MCF 10A (cell line): ENCODE results near the gene MOSPD3. TPM values are rescaled to one million over a fixed set of nuclear protein-coding genes. Genes with fewer than 3 reads are reported as not detected.

Experiments used
- BruUV-seq: library from RNA; stranded (reverse); fragments of 400-500 nt; replicated peaks from 2 replicates; lab custom pipeline; 2021; lab: Mats Ljungman, UMichigan
- CTCF ChIA-PET: fragments of 300-600 bp; sonication (Branson Sonifier 250); formaldehyde crosslinking; extraction: SDS; loops from one replicate; lab custom pipeline; 2021; ENCODE audit warnings: antibody characterized with exemption, inconsistent platforms; lab: Yijun Ruan, JAX
- POLR2A ChIA-PET: fragments of 300-600, 350-650 bp; sonication (Branson Sonifier 250); formaldehyde crosslinking; extraction: SDS; loops from one replicate; lab custom pipeline; 2020; ENCODE audit warnings: antibody characterized with exemption, inconsistent platforms; lab: Yijun Ruan, JAX
- DNase-seq: peaks from one replicate; pipeline ENCODE4 v3.0.0-alpha.2; 2018; ENCODE audit not compliant: unreplicated experiment
- H3K27ac Mint-ChIP-seq: one replicate; pipeline ENCODE4 v1.8.0; 2022; ENCODE audit warnings: mild to moderate bottlenecking, low read depth, mixed read lengths; ENCODE audit not compliant: unreplicated experiment
- H3K27me3 Mint-ChIP-seq: one replicate; pipeline ENCODE4 v1.8.0; 2022; ENCODE audit warnings: mixed read lengths; ENCODE audit not compliant: insufficient read depth, unreplicated experiment
- H3K36me3 Mint-ChIP-seq: one replicate; pipeline ENCODE4 v1.8.0; 2022; ENCODE audit warnings: mild to moderate bottlenecking, moderate library complexity, mixed read lengths; ENCODE audit not compliant: insufficient read depth, unreplicated experiment
- H3K4me1 Mint-ChIP-seq: one replicate; pipeline ENCODE4 v1.8.0; 2022; ENCODE audit warnings: mixed read lengths; ENCODE audit not compliant: insufficient read depth, unreplicated experiment
- H3K4me3 Mint-ChIP-seq: one replicate; pipeline ENCODE4 v1.8.0; 2022; ENCODE audit warnings: mild to moderate bottlenecking, moderate library complexity, mixed read lengths; ENCODE audit not compliant: unreplicated experiment
- H3K9me3 Mint-ChIP-seq: one replicate; pipeline ENCODE4 v1.8.0; 2022; ENCODE audit warnings: mixed read lengths; ENCODE audit not compliant: unreplicated experiment
- CTCF ChIP-seq: fragments of 200-600 bp; IDR thresholded peaks from one replicate; pipeline ENCODE4 v1.8.0; 2022; ENCODE audit warnings: antibody characterized with exemption, mild to moderate bottlenecking; ENCODE audit not compliant: unreplicated experiment
- intact Hi-C: fragments of 100-400 bp; cut with micrococcal nuclease; formaldehyde crosslinking; loops from 2 replicates; pipeline ENCODE4 v1.14.1; 2022
- total RNA-seq: library from RNA; stranded (reverse); gene quantifications from 2 replicates; pipeline ENCODE4 v1.2.3, GENCODE V29; 2022

The MOSPD3 gene
- total RNA-seq, 1 experiment from 2014 or later, result 7.4 TPM

- POLR2A ChIA-PET, result interaction anchor here (0.6 kb wide), 1 partner anchor 12 kb away, joined by 3 read pairs; no protein-coding TSS in a partner anchor
- intact Hi-C loops, result loop anchor here (5.0 kb wide), 1 partner anchor 87 kb away; the partner anchor contains the start of gene GIGYF1
- Mint-ChIP-seq H3K36me3 (peaks cover 6% of the 10 kb centered on the region), H3K4me3 (peak overlapping the region; percentile 72), H3K9me3 (no peaks in the 10 kb centered on the region), H3K4me1 (peaks cover 5% of the 10 kb centered on the region), H3K27ac (no peak overlapping the region), H3K27me3 (no peaks in the 10 kb centered on the region)
- BruUV-seq, result no TSS peak
- TF ChIP-seq CTCF, result no peak
- DNase-seq, result no peak
- CTCF ChIA-PET, result interaction anchor here (0.7 to 1.2 kb wide), 2 partner anchors 16 to 24 kb away, joined by 3 to 5 read pairs; no protein-coding TSS in a partner anchor
Measured at GRCh38 chr7:100604976-100605911, 7.1 kb upstream of the MOSPD3 start.

GRCh38 chr7:100606313-100606712 lies 6.0 kb upstream of the MOSPD3 start:
- ChIA-PET POLR2A (interaction anchor here (0.7 kb wide), 1 partner anchor 20 kb away, joined by 4 read pairs; the partner anchor contains the start of genes FBXO24 and LRCH4), CTCF (no interaction called here)
- no peak for DNase-seq
- no peak for TF ChIP-seq CTCF
- Mint-ChIP-seq H3K36me3 (peaks cover 6% of the 10 kb centered on the region), H3K4me3 (no peak overlapping the region), H3K27me3 (no peaks in the 10 kb centered on the region), H3K9me3 (no peaks in the 10 kb centered on the region), H3K27ac (no peak overlapping the region), H3K4me1 (peaks cover 3% of the 10 kb centered on the region)
- intact Hi-C loops, result no loop called here
- BruUV-seq, result no TSS peak

- DNase-seq, result no peak
- intact Hi-C loops, result no loop called here
- Mint-ChIP-seq H3K27ac (no peak overlapping the region), H3K27me3 (no peaks in the 10 kb centered on the region), H3K9me3 (no peaks in the 10 kb centered on the region), H3K4me3 (no peak overlapping the region), H3K36me3 (peaks cover 6% of the 10 kb centered on the region), H3K4me1 (peaks cover 1% of the 10 kb centered on the region)
- no TSS peak for BruUV-seq
- ChIA-PET POLR2A (interaction anchor here (0.8 kb wide), 1 partner anchor 67 kb away, joined by 3 read pairs; no protein-coding TSS in a partner anchor), CTCF (interaction anchor here (1.2 kb wide), 1 partner anchor 84 kb away, joined by 3 read pairs; no protein-coding TSS in a partner anchor)
- TF ChIP-seq CTCF, result no peak
Measured at GRCh38 chr7:100607111-100607510, 5.2 kb upstream of the MOSPD3 start.

GRCh38 chr7:100609958-100610357 lies 2.4 kb upstream of the MOSPD3 start:
- H3K4me1 Mint-ChIP-seq, result peaks cover 6% of the 10 kb centered on the region

More at GRCh38 chr7:100609958-100610357, 2.4 kb upstream of the MOSPD3 start:
- H3K36me3 Mint-ChIP-seq, result peaks cover 6% of the 10 kb centered on the region
- BruUV-seq, result no TSS peak
- no peak for DNase-seq
- H3K4me3 Mint-ChIP-seq, result peak overlapping the region; percentile 92
- no peaks in the 10 kb centered on the region for H3K27me3 Mint-ChIP-seq
- CTCF ChIA-PET, result interaction anchor here (0.8 kb wide), 1 partner anchor 82 kb away, joined by 5 read pairs; no protein-coding TSS in a partner anchor
- no peak overlapping the region for H3K27ac Mint-ChIP-seq
- intact Hi-C loops, result no loop called here
- H3K9me3 Mint-ChIP-seq, result no peaks in the 10 kb centered on the region
- POLR2A ChIA-PET, result no interaction called here
- TF ChIP-seq CTCF, result no peak
